NCI-H748 (cell line): ENCODE measurements around the gene DTNBP1.

ENCODE experiments used
- DNase-seq: peaks from one replicate; lab custom pipeline; 2025; ENCODE audit not compliant: unreplicated experiment; lab: John Stamatoyannopoulos, UW

The DTNBP1 gene

GRCh38 chr6:15517600-15517999 is 145.2 kb downstream of the DTNBP1 start:
- DNase-seq, result no peak

- no peak for DNase-seq
These were observed 145.8 kb downstream of the DTNBP1 start for GRCh38 chr6:15516923-15517560.

- no peak for DNase-seq
These were observed 146.4 kb downstream of the DTNBP1 start for GRCh38 chr6:15516378-15516777.

DNA sequence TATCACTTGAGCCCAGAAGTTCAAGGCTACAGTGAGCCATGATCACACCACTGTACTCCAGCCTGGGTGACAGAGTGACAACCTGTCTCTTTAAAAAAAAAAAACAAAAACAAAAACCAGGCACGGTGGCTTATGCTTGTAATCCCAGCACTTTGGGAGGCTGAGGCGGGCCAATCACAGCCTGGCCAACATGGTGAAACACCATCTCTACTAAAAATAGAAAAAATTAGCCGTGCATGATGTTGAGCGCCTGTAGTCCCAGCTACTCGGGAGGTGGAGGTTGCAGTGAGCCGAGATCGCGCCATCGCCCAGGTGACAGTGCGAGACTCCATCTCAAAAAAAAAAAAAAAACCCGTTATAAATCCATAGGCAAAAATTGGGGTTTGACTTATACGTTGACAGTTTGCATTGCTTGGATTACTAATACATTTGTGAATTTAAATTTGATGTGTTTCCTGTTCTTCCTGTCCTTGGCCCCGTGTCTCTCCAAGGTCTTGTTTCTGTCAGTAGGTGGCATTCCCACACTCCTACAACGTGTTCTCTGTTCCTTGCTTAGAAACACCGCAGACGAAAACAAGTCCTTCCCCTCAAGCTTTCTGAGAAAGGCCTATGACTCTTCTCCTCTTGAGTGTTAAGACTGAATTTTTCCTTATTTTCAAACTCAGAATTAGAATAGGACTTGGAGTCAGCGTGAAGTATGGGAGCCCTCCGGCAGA is 147.0 kb downstream of the DTNBP1 start:
- no peak for DNase-seq

DNA sequence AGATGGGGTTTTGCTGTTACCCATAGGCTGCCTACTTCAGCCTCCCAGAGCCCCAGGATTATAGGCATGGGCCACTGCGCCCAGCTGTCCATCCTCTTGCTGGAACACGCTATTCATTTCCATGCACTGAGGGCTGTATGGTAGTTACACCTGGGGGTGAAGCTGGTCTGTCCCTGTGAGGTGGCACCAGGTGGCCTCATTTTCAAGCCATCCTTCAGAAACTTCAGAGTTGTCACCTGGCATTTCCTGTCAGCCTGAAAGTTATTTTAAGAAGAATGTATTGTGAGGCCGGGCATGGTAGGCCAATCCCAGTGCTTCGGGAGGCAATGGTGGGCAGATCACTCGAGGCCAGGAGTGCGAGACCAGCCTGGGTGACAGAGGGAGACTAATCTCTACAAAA is 147.6 kb downstream of the DTNBP1 start:
- no peak for DNase-seq

DNA sequence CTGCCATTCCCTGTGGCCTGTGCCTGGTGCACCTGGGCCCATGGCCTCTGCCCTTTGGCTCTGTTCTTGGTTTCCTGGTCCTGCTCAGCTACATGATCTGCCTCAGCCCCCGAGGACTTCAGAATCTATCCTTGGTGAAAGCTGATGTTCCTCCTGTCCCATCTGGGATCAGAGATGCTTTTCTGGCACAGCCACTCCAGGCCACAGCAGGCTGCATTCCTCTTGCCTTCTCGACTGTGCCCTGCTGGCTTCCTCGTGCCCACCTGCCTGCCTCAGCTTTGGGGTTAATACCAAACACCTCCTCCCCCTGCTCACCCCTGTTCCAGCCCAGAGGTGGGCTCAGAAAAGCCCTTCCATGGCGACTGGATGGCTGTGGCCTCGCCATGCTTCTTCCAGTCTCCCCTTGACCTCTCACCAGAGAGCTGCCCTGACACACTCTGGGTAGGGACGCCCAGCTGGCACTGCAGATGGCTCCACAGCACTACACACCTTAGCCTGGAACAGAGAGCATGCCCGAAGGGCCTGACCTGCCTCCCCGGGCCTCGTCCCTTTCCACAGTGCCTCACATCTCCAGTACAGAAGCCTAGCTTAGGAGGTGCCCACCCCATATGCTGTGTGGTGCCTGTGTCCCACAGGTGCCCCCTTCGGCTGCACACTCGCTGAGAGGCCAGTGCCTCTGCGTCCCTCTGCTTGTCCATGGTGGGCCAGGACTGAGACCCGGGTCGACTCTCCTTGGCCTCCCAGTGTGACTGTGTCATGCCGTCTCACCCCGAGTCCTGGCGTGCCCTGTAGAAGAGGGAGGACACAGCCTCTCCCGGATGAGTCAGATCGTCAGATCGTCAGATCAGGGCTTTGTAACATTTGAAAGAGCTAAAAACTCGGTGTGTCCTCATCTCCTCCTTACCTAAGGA is 148.8 kb downstream of the DTNBP1 start:
- no peak for DNase-seq

DNA sequence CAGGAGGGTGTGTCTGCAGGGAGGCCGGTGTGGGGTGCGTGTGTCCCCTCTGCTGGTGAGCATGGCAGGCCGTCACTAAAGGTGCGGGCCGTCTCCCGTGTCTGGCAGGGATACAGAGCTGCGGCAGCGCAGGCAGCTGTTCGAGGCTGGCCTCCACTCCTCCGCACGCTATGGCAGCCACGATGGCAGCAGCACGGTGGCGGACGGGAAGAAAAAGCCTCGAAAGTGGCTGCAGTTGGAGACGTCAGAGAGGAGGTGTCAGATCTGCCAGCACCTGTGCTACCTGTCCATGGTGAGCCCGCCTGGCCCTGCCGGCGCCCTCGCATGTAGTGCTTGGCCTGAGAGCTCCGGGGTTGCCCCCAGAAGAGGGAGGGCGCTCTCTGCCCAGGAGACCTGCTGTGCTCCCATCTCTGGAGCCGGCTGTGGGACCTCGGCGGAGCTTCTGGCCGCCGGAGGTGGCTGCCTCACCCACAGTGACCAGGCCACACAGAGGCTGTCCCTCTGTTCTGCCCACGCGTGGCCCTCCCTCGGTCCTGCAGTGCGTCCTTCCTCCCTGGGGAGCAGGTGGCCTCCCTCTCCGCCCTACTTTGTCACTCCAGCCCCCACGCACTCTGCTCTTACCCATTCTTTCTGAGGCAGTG is 149.6 kb downstream of the DTNBP1 start:
- DNase-seq, result no peak

- DNase-seq, result no peak
These were observed 150.1 kb downstream of the DTNBP1 start for GRCh38 chr6:15512721-15513120.

DNA sequence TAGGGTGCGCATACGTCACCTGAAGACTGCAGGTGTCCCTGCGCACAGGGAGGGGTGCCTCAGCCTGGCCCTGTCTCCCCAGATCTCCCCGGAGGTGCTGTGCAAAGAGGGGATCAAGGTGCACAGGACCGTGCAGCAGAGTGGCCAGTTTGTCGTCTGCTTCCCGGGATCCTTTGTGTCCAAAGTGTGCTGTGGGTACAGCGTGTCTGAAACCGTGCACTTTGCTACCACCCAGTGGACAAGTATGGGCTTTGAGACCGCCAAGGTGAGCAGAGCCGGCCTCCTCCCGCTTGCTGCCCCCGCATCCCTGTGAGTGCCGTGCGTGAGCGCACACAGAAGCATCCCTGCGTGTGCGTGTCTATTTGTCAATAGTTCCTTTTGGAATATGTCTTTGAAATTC is 150.7 kb downstream of the DTNBP1 start:
- DNase-seq, result peak; percentile 26

DNA sequence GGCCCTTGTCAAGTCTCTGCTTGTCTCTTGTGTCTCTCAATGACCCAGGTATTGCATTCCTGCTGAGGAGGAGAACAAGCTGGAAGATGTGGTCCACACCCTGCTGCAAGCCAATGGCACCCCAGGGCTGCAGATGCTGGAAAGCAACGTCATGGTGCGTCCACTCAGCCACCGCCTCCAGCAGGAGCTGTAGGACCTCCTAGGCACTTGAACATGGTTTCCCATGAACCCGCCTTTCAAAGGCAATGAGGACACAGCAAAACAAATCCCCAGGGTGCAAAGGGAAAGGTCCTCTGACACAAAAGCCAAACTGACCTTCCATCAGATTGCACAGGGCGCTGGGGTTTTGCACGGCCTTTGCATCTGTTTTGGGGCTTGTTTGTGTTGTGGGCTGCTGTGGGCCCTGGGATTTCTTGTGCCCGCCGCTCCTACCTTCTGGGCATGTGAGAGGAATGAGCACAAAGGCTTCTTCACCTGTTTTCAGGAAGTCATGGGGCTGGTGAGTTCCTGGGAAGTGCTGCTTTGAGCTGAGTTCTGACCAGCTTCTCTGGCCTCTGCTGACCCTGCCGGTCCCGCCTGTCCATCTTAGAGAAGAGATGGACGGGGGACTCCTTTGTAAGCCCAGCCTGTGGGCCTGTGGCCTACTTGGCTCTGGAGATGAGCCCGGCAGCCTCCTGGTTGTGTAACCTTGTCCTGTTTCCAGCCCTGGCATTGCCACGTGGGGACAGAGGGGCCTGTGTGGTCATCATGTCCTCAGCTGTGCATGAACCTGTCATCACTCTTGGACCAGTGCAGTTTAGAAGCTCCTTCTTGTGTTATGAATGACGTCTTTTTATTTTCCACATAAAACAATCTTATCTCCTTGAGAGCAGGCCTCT is 151.3 kb downstream of the DTNBP1 start:
- DNase-seq, result no peak

DNA sequence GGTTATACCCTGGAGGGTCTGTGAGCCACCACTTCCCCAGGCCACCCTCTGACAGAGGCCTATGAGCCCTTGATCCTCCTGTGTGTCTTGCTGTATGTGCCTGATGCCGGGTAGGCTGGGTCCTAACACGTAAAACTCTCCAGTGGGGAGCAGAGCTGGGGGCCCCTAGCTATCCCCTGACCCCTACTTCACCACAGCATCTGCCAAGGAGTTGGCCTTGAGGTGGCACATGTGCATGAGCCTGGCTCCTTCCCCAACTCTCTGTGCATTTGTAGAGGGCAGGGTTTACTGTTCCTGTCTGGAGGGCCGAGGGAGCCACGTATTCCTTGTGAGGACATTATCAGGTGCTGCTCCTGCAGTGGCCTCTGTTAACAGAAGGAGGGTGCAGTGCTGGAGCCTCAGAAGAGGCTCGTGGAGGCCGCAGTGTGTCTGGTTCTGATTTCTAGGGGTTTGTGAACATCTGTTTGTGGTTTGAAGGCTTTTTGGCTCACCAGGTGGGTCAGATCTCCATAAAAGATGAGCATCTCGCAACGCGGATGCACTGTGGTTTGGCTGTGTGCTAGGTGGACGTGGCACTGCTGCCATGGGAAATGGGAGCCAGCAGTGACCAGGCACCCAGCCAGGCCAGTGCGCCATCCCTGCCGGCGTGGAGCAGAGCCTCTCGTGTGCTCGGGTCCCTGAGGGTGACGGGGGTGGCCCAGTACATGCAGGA is 152.1 kb downstream of the DTNBP1 start:
- no peak for DNase-seq

GRCh38 chr6:15510121-15510520 is 152.7 kb downstream of the DTNBP1 start:
- no peak for DNase-seq

GRCh38 chr6:15509335-15509933 is 153.4 kb downstream of the DTNBP1 start:
- no peak for DNase-seq

GRCh38 chr6:15508931-15509330 is 153.9 kb downstream of the DTNBP1 start:
- peak; percentile 42 for DNase-seq

GRCh38 chr6:15508441-15508871 is 154.4 kb downstream of the DTNBP1 start:
- no peak for DNase-seq

DNA sequence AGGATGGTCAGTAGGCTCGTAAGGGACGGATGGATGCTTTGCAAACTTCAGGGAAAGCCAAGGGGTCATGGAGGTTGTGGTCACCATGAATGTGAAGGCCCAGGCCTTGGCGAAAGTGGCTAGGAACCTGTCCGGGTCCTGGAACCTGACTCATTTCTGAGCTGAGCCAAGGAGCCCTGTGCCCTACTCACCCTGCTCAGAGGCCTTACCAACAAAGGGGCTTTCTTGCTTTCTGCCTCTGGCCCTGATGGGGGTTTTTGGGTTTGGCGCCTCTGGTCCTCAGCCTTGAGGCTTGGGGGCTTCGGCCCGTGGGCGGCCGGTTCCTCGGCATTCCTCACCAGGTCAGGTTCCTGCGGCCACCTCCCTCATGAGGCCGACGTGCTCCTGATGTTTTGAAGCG is 155.1 kb downstream of the DTNBP1 start:
- no peak for DNase-seq

DNA sequence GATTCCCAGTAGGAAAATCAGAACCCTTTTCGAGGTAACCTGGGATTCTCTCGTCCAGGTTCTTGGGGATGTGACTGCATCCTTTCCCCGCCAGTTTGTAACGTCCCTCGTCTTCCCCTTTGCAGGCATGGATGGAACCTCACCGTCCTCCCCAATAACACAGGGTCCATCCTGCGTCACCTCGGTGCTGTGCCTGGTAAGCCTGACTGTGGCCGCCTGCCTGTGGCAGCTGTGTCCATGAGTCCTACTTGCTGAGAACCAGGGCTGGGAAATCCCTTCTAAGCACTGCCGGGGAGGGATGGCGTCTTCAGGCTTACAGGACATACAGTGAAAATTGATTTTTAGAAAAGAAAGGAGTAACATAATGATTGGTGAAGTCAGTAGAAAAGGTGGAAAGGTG is 155.6 kb downstream of the DTNBP1 start:
- no peak for DNase-seq

DNA sequence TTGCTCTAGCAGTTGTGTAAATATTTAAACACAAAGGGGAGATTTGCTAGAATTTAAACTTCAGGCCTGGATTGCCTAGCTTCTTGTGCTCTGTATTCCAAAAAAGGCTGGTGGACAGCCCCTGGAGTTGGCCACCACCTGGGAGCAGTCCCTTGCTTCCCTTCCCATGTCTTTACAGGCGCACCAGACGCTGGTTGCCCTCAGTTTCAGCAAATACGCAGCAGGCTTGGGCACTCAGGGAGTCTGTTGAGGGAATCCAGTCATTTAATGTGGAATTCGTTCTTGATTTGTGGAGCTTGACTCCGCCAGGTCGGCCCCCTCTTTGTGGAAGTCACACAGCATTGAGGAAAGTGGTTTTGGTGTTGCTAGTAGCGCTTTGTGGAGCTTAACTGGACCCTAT is 156.8 kb downstream of the DTNBP1 start:
- no peak for DNase-seq

- DNase-seq, result no peak
These were observed 157.3 kb downstream of the DTNBP1 start for GRCh38 chr6:15505463-15505918.
